Activated T-cell treated with anti-CD3 and anti-CD28 coated beads, Interleukin-2, amount 50 U/mL, for 72 hours (primary cell): Measurements from ENCODE around the gene BTN2A1. TPM values are rescaled to one million over a fixed set of nuclear protein-coding genes. Genes with fewer than 3 reads are reported as not detected.
"Not testable (repeated sequence)": the region's sequence is repeated elsewhere in the genome, so short reads cannot be mapped to it uniquely, and the experiment has no call there.

Source experiments
- ATAC-seq, 2 donors: fragments of 150-1000 bp; cut with Tn5 transposase; replicated peaks in 1 of 2; 2 replicates each; pipeline ENCODE4 v1.10.0; 2021; ENCODE audit warnings: moderate library complexity in 2 of 2, mild to moderate bottlenecking in 1 of 2
- DNase-seq, 2 donors: peaks; one replicate each; pipeline ENCODE4 v3.0.0; 2021 to 2022; ENCODE audit warnings: mixed read lengths in 1 of 2
- H3K27ac Mint-ChIP-seq: one replicate; pipeline ENCODE4 v1.8.0; 2022; ENCODE audit warnings: mild to moderate bottlenecking, moderate library complexity, mixed read lengths
- H3K27me3 Mint-ChIP-seq: one replicate; pipeline ENCODE4 v1.8.0; 2022; ENCODE audit warnings: low read depth, mixed read lengths
- H3K36me3 Mint-ChIP-seq, 2 donors: one replicate each; pipeline ENCODE4 v1.8.0; 2022; ENCODE audit warnings: mixed read lengths in 2 of 2, mild to moderate bottlenecking in 1 of 2; ENCODE audit not compliant: insufficient read depth in 2 of 2
- H3K4me1 Mint-ChIP-seq: one replicate; pipeline ENCODE4 v1.8.0; 2022; ENCODE audit warnings: low read depth, mixed read lengths
- H3K4me3 Mint-ChIP-seq, 2 donors: one replicate each; pipeline ENCODE4 v1.8.0; 2022; ENCODE audit warnings: mild to moderate bottlenecking in 2 of 2, mixed read lengths in 2 of 2, moderate library complexity in 2 of 2
- H3K9me3 Mint-ChIP-seq, 2 donors: one replicate each; pipeline ENCODE4 v1.8.0; 2022; ENCODE audit warnings: mixed read lengths in 2 of 2
- total RNA-seq, 2 donors: library from RNA; stranded (reverse); gene quantifications; one replicate each; pipeline ENCODE4 v1.2.3, GENCODE V29; 2022

The BTN2A1 gene
- 10 to 100 TPM; 24.3 to 25.7 TPM for total RNA-seq

DNA sequence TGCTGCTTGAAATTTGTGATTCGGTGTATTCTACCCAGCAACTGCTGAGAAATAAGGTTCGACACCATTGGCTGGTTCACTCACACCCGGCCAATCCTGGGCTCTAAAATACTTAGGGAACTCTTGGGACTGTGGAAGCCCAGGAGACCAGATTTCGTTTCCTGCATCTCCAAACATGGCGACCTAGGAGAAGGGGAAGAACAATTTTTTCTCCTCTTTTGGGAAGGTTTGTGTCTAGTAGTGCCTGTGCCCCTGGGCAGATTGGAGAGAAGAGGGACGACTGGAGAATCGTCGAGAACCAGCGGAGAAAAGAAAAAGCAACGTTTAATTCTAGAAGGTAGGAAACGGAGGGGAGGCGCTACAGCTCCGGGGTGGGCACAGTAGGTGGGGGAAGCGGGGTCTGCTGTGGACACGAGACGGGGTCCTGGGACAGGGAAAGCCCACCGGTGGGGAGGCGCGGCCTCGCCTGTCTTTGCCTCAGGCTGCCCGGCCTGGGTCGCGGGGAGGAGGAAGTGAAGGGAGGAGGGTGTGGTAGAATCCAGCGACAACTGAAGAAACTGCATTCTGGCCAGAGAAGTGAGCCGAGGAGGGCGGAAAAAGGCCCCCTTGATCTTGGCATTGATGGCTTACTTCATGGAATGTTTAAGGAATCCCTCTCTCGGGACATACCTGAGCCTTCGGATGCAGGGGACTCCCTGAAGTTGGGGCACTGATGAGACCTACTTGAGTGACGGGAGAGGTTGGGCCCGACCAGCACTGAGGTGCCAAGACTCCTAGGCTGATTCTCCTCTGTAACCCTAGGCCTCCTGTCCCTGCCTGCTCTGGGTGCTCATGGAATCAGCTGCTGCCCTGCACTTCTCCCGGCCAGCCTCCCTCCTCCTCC lies at the start of gene BTN2A1:
TSS of gene BTN2A1 (plus strand) at position 150 of the 883 bp plus-strand sequence. CDS start at position 832, 682 bp downstream.
- peak within 1 kb of the TSS; percentile 99 to 100 for H3K4me3 Mint-ChIP-seq
- H3K27me3 Mint-ChIP-seq: no peaks in the 10 kb centered on the region
- peaks cover 47% of the 10 kb centered on the region for H3K4me1 Mint-ChIP-seq
- DNase-seq: peak; percentile 68 to 70
- no peaks in the 10 kb centered on the region for H3K9me3 Mint-ChIP-seq
- H3K36me3 Mint-ChIP-seq: peaks cover 8 to 24% of the 10 kb centered on the region in 2 donors
- peak; percentile 99 to 100 for ATAC-seq
- peak within 1 kb of the TSS; percentile 100 for H3K27ac Mint-ChIP-seq

DNA sequence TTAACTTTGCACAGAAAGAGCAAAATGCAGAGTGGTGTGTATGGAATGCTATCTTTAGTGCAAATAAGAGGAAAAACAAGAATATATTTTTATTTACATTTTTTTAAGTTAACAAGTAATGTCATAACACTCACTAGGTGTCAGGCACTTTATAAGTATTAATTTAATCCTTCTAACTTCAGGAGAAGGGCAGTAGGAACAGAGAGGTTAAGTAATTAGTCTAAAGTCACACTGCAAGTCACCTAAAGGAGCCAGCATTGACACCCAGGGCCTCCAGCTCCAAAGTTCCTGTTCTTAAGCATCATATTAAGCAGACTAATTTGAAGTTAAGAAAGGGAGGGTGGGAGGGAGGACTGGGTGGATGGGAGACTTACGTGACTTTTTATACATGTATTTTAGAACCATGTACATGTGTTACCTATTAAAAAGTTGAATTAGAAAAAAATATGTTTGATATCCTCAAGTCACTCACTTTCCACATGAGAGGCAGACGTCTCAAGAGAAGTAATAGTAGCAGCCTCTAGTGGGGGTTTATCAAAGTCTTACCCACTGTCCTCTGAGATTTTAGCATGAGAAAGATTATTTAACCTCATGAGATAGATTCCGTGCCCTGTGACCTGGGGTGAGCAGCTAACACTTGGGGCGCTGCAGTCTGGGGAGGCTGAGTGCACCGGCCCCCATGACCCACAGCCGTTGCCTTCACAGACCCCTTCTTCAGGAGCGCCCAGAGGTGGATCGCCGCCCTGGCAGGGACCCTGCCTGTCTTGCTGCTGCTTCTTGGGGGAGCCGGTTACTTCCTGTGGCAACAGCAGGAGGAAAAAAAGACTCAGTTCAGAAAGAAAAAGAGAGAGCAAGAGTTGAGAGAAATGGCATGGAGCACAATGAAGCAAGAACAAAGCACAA lies 48.7 kb upstream of the BTN2A1 start:
- H3K4me1 Mint-ChIP-seq: peaks cover 34% of the 10 kb centered on the region
- DNase-seq (no peak), ATAC-seq (no peak)
- no peak overlapping the region for H3K4me3 Mint-ChIP-seq
- H3K36me3 Mint-ChIP-seq: peaks cover 10 to 25% of the 10 kb centered on the region in 2 donors
- H3K9me3 Mint-ChIP-seq: no peaks in the 10 kb centered on the region
- peak overlapping the region; percentile 49 for H3K27ac Mint-ChIP-seq
- no peaks in the 10 kb centered on the region for H3K27me3 Mint-ChIP-seq

DNA sequence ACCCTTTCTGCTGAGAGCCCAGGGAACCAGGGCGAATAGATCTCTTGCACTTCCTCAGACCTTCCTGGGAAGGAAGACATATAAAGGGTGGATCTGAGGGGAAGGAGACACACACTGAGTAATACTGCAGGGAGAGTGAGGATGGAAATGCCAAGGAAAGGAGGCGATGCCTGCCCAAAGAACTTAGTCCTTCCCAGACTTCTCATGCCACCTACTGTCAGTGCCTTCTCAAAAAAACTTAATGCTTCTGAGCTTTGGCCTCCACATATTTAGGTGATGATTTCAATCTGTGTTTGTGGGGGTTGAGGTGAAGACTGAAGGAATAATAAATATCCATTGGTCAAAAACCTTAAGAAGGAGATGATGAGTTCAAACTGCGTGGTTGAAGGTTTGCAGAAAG lies 46.0 kb upstream of the BTN2A1 start:
- no peak overlapping the region for H3K4me3 Mint-ChIP-seq
- no peak overlapping the region for H3K27ac Mint-ChIP-seq
- H3K4me1 Mint-ChIP-seq: peaks cover 11% of the 10 kb centered on the region
- no peaks in the 10 kb centered on the region for H3K27me3 Mint-ChIP-seq
- H3K36me3 Mint-ChIP-seq: peaks cover 6 to 23% of the 10 kb centered on the region in 2 donors
- DNase-seq (no peak), ATAC-seq (no peak)
- H3K9me3 Mint-ChIP-seq: peaks cover 3% of the 10 kb centered on the region in 2 donors

DNA sequence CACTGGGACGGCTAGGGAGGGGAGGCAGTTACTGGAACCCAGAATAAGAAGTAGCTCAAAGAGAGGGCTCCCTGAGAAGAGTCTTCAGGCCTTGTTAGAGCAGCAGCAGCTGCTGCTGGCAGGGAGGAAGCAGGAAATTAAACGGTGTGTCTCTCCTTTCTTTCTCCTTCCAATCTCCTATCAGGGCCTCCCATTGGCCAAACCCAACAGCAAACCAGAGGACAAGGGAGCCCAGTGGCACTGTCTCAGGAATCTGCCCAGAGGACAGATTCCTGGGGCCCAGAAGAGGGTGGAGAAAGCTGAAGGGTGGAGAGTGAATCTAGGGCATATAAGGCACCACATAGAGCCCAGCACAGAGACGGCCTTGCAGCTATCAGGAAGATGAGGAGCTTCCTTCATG lies 45.5 kb upstream of the BTN2A1 start:
- no peak overlapping the region for H3K27ac Mint-ChIP-seq
- no peaks in the 10 kb centered on the region for H3K27me3 Mint-ChIP-seq
- H3K4me1 Mint-ChIP-seq: peaks cover 7% of the 10 kb centered on the region
- H3K36me3 Mint-ChIP-seq: peaks cover 9 to 26% of the 10 kb centered on the region in 2 donors
- ATAC-seq (no peak), DNase-seq (no peak)
- peaks cover 5% of the 10 kb centered on the region in 2 donors for H3K9me3 Mint-ChIP-seq
- no peak overlapping the region for H3K4me3 Mint-ChIP-seq

DNA sequence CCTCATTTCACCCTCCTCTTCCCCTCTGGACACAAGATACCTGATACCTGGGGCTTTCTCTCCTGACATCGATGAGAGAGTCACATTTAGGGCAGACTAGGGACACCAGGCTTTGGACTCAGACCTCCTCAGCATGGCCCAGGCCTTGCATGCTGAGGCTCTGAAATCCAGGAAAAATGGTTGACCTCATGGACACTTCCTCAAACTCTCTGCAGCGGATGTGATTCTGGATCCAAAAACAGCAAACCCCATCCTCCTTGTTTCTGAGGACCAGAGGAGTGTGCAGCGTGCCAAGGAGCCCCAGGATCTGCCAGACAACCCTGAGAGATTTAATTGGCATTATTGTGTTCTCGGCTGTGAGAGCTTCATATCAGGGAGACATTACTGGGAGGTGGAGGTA lies 44.8 kb upstream of the BTN2A1 start:
- Mint-ChIP-seq H3K9me3 (peaks cover 6 to 9% of the 10 kb centered on the region in 2 donors), H3K4me3 (no peak overlapping the region), H3K27ac (no peak overlapping the region), H3K27me3 (no peaks in the 10 kb centered on the region), H3K4me1 (no peaks in the 10 kb centered on the region), H3K36me3 (peaks cover 12 to 30% of the 10 kb centered on the region in 2 donors)
- DNase-seq (no peak), ATAC-seq (no peak)

DNA sequence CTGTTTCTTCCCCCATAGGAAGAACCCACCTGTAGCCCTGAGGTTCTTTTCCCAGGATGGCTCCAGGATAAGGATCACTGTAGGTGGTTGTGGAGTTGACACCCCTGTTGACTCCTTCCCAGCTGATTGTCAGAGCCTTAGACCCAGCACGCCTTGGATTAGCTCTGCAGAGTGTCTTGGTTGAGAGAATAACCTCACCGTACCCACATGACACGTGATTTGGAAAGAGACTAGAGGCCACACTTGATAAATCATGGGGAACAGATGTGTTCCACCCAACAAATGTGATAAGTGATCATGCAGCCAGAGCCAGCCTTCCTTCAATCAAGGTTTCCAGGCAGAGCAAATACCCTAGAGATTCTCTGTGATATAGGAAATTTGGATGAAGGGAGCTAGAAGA lies 43.5 kb upstream of the BTN2A1 start:
- ATAC-seq (no peak), DNase-seq (no peak)
- H3K27me3 Mint-ChIP-seq: no peaks in the 10 kb centered on the region
- H3K27ac Mint-ChIP-seq: no peak overlapping the region
- no peaks in the 10 kb centered on the region for H3K4me1 Mint-ChIP-seq
- H3K36me3 Mint-ChIP-seq: peaks cover 15 to 34% of the 10 kb centered on the region in 2 donors
- H3K4me3 Mint-ChIP-seq: no peak overlapping the region
- H3K9me3 Mint-ChIP-seq: peaks cover 9 to 17% of the 10 kb centered on the region in 2 donors

DNA sequence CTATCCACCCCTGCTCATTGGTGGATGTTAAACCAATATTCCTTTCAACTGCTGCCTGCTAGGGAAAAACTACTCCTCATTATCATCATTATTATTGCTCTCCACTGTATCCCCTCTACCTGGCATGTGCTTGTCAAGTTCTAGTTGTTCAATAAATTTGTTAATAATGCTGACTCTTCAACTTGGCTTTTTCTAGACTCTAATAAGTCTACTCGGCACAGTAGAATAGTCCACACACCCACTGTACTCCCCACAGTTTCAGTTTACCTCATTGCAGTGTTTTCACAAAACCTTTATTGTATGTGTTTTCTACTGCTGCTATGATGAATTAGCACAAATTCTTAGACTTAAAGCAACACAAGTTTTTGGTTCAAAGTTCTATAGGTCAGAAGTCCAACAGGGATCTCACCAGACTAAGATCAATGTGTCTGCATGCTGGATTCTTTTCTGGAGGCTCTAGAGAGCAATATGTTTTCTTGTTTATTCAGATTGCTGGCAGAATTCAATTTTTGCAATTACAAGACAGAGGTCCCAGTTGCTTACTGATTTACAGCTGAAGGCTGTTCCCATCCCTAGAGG lies 42.6 kb upstream of the BTN2A1 start:
- peaks cover 15 to 32% of the 10 kb centered on the region in 2 donors for H3K36me3 Mint-ChIP-seq
- H3K4me3 Mint-ChIP-seq: no peak overlapping the region
- DNase-seq (no peak), ATAC-seq (no peak)
- H3K4me1 Mint-ChIP-seq: no peaks in the 10 kb centered on the region
- peak overlapping the region; percentile 78 for H3K27ac Mint-ChIP-seq
- peaks cover 9 to 17% of the 10 kb centered on the region in 2 donors for H3K9me3 Mint-ChIP-seq
- H3K27me3 Mint-ChIP-seq: no peaks in the 10 kb centered on the region

DNA sequence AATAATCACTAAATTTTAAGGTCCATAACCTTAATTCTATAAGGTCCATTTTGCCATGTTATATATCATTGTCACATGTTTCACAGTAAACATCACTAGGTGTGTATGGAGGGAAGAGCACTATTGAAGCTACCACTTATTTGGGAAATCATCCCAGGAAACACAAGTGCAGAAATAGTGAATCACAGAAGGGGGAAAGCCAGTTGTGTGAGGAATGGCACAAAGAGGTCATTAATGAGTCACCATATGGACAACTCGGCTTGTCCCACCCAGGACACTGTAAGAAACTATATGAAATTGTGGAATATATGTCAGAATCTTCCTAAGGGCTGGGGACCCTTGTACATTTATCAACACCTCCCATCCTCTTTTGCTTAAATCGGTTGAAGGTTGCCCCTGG lies 42.0 kb upstream of the BTN2A1 start:
- Mint-ChIP-seq H3K27me3 (no peaks in the 10 kb centered on the region), H3K4me1 (no peaks in the 10 kb centered on the region), H3K36me3 (peaks cover 13 to 28% of the 10 kb centered on the region in 2 donors), H3K4me3 (no peak overlapping the region), H3K9me3 (peaks cover 9 to 17% of the 10 kb centered on the region in 2 donors), H3K27ac (no peak overlapping the region)
- DNase-seq: no peak
- ATAC-seq: no peak

DNA sequence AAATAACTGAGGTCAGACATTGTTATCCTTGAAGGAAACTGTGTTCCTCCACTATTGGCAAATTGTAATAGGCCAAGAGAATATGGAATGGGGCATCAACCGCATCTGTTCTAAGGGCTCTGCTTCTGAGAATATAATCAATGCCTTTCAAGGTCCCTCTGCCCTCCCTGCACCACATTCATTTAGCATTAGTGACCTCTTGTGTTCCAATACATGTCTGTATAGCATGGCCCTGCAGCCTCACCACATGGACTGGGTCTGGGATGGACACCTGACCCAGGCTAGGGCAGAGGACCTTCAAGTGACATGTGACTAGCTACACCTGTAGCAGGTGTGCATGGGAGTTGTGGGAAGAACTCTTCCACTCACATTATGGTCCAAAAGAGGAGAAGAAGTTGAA lies 41.5 kb upstream of the BTN2A1 start:
- H3K27ac Mint-ChIP-seq: no peak overlapping the region

DNA sequence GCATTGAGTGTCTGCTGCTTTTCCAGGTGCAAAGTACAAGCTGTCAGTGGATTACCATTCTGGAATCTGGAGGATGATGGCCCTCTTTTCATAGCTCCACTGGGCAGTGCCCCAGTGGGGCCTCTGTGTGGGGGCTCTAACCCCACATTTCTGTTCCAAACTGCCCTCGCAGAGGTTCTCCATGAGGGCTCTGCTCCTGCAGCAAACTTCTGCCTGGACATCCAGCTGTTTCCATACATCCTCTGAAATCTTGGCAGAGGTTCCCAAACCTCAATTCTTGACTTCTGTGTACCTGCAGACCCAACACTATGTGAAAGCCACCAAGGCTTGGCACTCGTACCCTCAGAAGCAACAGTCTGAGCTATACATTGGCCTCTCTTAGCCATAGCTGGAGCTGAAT lies 39.7 kb upstream of the BTN2A1 start:
- H3K27me3 Mint-ChIP-seq, H3K4me3 Mint-ChIP-seq: not testable (repeated sequence)

More for the DNA sequence above, 41.5 kb upstream of the BTN2A1 start:
- Mint-ChIP-seq H3K27me3 (no peaks in the 10 kb centered on the region), H3K4me3 (no peak overlapping the region), H3K36me3 (peaks cover 13 to 27% of the 10 kb centered on the region in 2 donors), H3K4me1 (no peaks in the 10 kb centered on the region), H3K9me3 (peaks cover 9 to 17% of the 10 kb centered on the region in 2 donors)
- no peak for ATAC-seq
- DNase-seq: no peak

DNA sequence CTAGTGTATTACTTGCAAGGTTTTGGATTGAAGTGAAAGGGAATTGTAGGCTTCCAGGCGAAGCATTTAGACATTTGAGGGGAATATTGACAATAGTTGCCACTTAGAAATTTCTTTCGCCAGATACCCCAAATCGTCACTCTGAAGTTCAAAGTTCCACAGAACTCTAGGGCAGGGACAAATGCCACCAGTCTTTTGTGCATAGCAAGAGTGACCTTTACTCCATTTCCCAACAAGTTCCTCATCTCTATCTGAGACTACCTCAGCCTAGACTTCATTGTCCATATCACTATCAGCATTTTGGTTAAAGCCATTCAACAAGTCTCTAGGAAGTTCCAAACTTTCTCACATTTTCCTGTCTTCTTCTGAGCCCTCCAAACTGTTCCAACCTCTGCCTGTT lies 39.0 kb upstream of the BTN2A1 start:
- H3K36me3 Mint-ChIP-seq: peaks cover 13 to 27% of the 10 kb centered on the region in 2 donors

More for the DNA sequence above, 39.7 kb upstream of the BTN2A1 start:
- H3K9me3 Mint-ChIP-seq: peaks cover 9 to 17% of the 10 kb centered on the region in 2 donors
- not testable (repeated sequence) for H3K27ac Mint-ChIP-seq, H3K4me1 Mint-ChIP-seq, DNase-seq, ATAC-seq
- peaks cover 13 to 27% of the 10 kb centered on the region in 2 donors for H3K36me3 Mint-ChIP-seq

DNA sequence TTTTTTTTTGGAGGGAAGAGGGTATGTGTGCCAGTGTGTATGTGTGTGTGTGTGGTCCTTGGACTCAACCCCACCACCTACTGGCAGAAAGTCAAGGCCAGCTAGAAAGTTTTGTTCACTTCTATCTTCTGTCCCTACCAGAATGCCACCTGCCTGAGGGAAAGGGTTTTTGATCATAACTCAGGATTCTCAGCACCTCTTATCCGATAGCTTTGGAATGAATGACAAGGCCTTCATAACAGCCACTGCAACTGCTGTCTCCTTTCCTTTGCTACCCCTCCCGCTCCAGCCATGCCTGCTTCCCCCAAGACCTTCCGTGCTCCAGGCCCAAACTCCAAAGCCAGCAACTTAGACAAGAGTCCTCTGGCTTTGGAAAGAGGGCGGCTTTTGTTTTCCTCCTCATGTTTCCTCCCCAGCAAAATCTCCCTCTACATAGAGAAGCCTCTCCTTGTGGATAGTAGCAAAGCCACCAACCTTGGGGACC lies 37.0 kb upstream of the BTN2A1 start:
- Mint-ChIP-seq H3K27me3 (no peaks in the 10 kb centered on the region), H3K27ac (no peak overlapping the region), H3K4me3 (no peak overlapping the region), H3K4me1 (peaks cover under 1% of the 10 kb centered on the region), H3K9me3 (peaks cover 9 to 17% of the 10 kb centered on the region in 2 donors), H3K36me3 (peaks cover 12 to 22% of the 10 kb centered on the region in 2 donors)
- peak in 1 of 2 donors; percentile 25 for DNase-seq
- no peak for ATAC-seq

More for the DNA sequence above, 39.0 kb upstream of the BTN2A1 start:
- not testable (repeated sequence) for H3K4me3 Mint-ChIP-seq, ATAC-seq, H3K4me1 Mint-ChIP-seq, DNase-seq, H3K27me3 Mint-ChIP-seq, H3K27ac Mint-ChIP-seq
- peaks cover 9 to 17% of the 10 kb centered on the region in 2 donors for H3K9me3 Mint-ChIP-seq
